Erythroblast (primary cell): ENCODE results near the gene METRNL.
"Not testable (repeated sequence)": the region's sequence is repeated elsewhere in the genome, so short reads cannot be mapped to it uniquely, and the experiment has no call there.

Source experiments
- DNase-seq, 2 experiments: peaks; one replicate each; lab custom pipeline; 2025; lab: John Stamatoyannopoulos, UW
- GATA1 ChIP-seq: IDR thresholded peaks from 2 replicates; pipeline ENCODE4 v1.6.1; 2011; ENCODE audit warnings: low read depth, mild to moderate bottlenecking, control low read depth, low read length, moderate library complexity
- POLR2A ChIP-seq: IDR thresholded peaks from 2 replicates; pipeline ENCODE4 v1.6.1; 2011; ENCODE audit warnings: mild to moderate bottlenecking, low read length

Gene METRNL

GRCh38 chr17:83057397-83057761 is 22.0 kb upstream of the METRNL start:
- TF ChIP-seq GATA1 (no peak), POLR2A (no peak)
- no peak for DNase-seq

- TF ChIP-seq POLR2A: no peak
- TF ChIP-seq GATA1: no peak
- DNase-seq: no peak
Observed at GRCh38 chr17:83057793-83058265, 21.6 kb upstream of the METRNL start.

- TF ChIP-seq GATA1 (no peak), POLR2A (no peak)
- DNase-seq: no peak
Observed at GRCh38 chr17:83058266-83058798, 21.1 kb upstream of the METRNL start.

GRCh38 chr17:83061586-83061985 is 17.8 kb upstream of the METRNL start:
- TF ChIP-seq GATA1 (no peak), POLR2A (no peak)
- DNase-seq: no peak

- no peak for DNase-seq
- TF ChIP-seq POLR2A (no peak), GATA1 (no peak)
Observed at GRCh38 chr17:83062011-83062817, 17.2 kb upstream of the METRNL start.

- DNase-seq: no peak
- TF ChIP-seq POLR2A: no peak
- no peak for TF ChIP-seq GATA1
Observed at GRCh38 chr17:83062818-83063671, 16.4 kb upstream of the METRNL start.

GRCh38 chr17:83064021-83064731 is 15.2 kb upstream of the METRNL start:
- no peak for TF ChIP-seq GATA1
- TF ChIP-seq POLR2A: no peak
- DNase-seq: no peak

- no peak for DNase-seq
- TF ChIP-seq GATA1 (no peak), POLR2A (no peak)
Observed at GRCh38 chr17:83064732-83065659, 14.4 kb upstream of the METRNL start.

- no peak for TF ChIP-seq POLR2A
- no peak for TF ChIP-seq GATA1
- no peak for DNase-seq
Observed at GRCh38 chr17:83065660-83066542, 13.5 kb upstream of the METRNL start.

GRCh38 chr17:83066543-83066890 is 12.9 kb upstream of the METRNL start:
- DNase-seq: not testable (repeated sequence)

GRCh38 chr17:83067071-83067717 is 12.2 kb upstream of the METRNL start:
- DNase-seq: no peak
- TF ChIP-seq GATA1 (no peak), POLR2A (no peak)
